ENCODE results near the gene MYH15. TPM values are rescaled to one million over a fixed set of nuclear protein-coding genes. Genes with fewer than 3 reads are reported as not detected.
A peak's percentile ranks its signal among the peaks of the same experiment; 100 is the strongest.

The MYH15 gene
- polyA plus RNA-seq, 3 donors: not detected

DNA sequence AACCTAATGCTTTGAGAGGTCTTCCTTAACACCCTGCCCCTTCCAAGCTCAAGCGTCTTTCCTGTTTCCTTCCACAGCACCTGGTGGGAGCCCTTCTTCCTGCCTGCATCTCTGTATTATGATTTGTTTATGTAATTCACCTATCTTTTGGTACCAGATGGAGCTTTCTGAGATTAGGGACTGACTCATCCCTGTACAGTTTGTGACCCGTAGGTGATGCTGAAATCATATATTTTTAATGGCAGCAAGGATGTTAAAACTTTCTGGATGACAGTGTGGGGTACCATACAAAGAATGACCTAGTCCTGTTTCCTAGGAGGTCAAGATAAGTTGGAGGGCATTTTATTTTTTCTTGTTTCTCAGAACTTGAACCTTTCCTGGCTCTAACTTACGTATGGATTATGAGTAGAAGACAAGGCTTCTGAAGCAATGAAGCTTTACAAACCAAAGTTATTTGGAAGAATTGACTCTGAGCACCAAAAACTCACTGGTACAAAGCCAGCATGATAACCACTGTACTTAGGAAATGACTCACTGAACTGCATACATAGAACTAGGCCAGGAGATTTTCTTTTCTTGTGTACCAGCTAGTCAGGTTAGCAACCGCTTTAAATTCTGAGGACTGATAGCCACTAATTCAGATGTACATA is 167.4 kb downstream of the MYH15 start:
- Histone ChIP-seq H3K79me2 (ENCODE audit: insufficient read depth, low read length) (no peaks in the 10 kb centered on the region), H3K9ac (ENCODE audit: insufficient read depth, low read length, poor library complexity, severe bottlenecking) (no peak overlapping the region), H4K20me1 (ENCODE audit: insufficient read depth, low read length) (no peaks in the 10 kb centered on the region), H3K36me3 (replicated peaks in 1 of 2; ENCODE audit: control insufficient read depth in 1 of 2, insufficient read depth in 2 of 2, low read length in 2 of 2) (no peaks in the 10 kb centered on the region), H3K27me3 (ENCODE audit: control insufficient read depth in 2 of 2, insufficient read depth in 2 of 2, low read length in 2 of 2) (no peaks in the 10 kb centered on the region), H3K9me3 (replicated peaks in 1 of 2; ENCODE audit: control insufficient read depth in 1 of 2, insufficient read depth in 1 of 2, low read length in 2 of 2) (no peaks in the 10 kb centered on the region), H3K4me1 (ENCODE audit: control insufficient read depth in 1 of 2, insufficient read depth in 2 of 2, low read length in 2 of 2) (peaks cover 19 to 20% of the 10 kb centered on the region in 2 donors), H3K4me2 (replicated peaks; ENCODE audit: extremely low read depth, low read length, poor library complexity, severe bottlenecking) (no peak overlapping the region), H3K27ac (ENCODE audit: low read depth in 1 of 2, low read length in 2 of 2) (no peak overlapping the region), H3K4me3 (replicated peaks in 1 of 3; ENCODE audit: low read depth in 2 of 3, low read length in 3 of 3) (no peak overlapping the region), H2AFZ (ENCODE audit: insufficient read depth, low read depth, low read length, poor library complexity, severe bottlenecking) (no peak overlapping the region)
- Mint-ChIP-seq H3K27ac (peak overlapping the region in 1 of 7 donors; percentile 0), H3K9me3 (no peaks in the 10 kb centered on the region), H3K27me3 (ENCODE audit: low read depth in 3 of 3) (peaks cover 0 to 2% (median 0%) of the 10 kb centered on the region in 3 donors), H3K36me3 (no peaks in the 10 kb centered on the region), H3K4me1 (peaks cover 24% of the 10 kb centered on the region), H3K4me3 (no peak overlapping the region)
- TF ChIP-seq, protein P1, sequence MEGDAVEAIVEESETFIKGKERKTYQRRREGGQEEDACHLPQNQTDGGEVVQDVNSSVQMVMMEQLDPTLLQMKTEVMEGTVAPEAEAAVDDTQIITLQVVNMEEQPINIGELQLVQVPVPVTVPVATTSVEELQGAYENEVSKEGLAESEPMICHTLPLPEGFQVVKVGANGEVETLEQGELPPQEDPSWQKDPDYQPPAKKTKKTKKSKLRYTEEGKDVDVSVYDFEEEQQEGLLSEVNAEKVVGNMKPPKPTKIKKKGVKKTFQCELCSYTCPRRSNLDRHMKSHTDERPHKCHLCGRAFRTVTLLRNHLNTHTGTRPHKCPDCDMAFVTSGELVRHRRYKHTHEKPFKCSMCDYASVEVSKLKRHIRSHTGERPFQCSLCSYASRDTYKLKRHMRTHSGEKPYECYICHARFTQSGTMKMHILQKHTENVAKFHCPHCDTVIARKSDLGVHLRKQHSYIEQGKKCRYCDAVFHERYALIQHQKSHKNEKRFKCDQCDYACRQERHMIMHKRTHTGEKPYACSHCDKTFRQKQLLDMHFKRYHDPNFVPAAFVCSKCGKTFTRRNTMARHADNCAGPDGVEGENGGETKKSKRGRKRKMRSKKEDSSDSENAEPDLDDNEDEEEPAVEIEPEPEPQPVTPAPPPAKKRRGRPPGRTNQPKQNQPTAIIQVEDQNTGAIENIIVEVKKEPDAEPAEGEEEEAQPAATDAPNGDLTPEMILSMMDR (IDR thresholded peaks at IDR 0.05): no peak
- no CpG with 5 or more reads among the region's 4 CpGs for WGBS (ENCODE audit: insufficient coverage)
- DNase-seq: no peak
- intact Hi-C loops (cut with micrococcal nuclease): no loop called here

DNA sequence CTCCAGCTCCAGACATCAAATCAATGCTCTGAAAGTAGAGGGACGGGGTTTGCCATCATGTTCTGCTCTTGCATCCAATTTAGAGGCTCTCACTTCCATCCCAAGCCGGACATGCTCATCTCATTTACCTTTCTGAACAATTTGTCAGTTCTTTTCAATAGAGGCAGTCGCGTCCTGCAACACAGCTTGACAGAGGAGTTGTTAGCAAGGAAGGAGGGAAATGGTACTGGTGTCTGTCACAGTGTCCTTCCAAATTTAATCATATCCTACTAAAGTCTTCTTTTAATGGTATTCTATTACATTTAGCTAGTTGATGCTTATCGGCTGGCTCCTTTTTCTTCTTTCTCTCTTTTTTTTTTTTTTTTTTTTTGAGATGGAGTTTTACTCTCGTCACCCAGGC is 168.5 kb downstream of the MYH15 start:
- no peaks in the 10 kb centered on the region for H3K36me3 Mint-ChIP-seq
- intact Hi-C loops (cut with micrococcal nuclease): no loop called here
- Histone ChIP-seq H3K36me3 (replicated peaks in 1 of 2; ENCODE audit: control insufficient read depth in 1 of 2, insufficient read depth in 2 of 2, low read length in 2 of 2) (no peaks in the 10 kb centered on the region), H3K27ac (ENCODE audit: low read depth in 1 of 2, low read length in 2 of 2) (no peak overlapping the region), H3K4me3 (replicated peaks in 1 of 3; ENCODE audit: low read depth in 2 of 3, low read length in 3 of 3) (no peak overlapping the region), H3K4me1 (ENCODE audit: control insufficient read depth in 1 of 2, insufficient read depth in 2 of 2, low read length in 2 of 2) (peaks cover 17% of the 10 kb centered on the region in 2 donors), H3K79me2 (ENCODE audit: insufficient read depth, low read length) (no peaks in the 10 kb centered on the region), H2AFZ (ENCODE audit: insufficient read depth, low read depth, low read length, poor library complexity, severe bottlenecking) (no peak overlapping the region), H3K4me2 (replicated peaks; ENCODE audit: extremely low read depth, low read length, poor library complexity, severe bottlenecking) (no peak overlapping the region), H3K9ac (ENCODE audit: insufficient read depth, low read length, poor library complexity, severe bottlenecking) (no peak overlapping the region), H4K20me1 (ENCODE audit: insufficient read depth, low read length) (no peaks in the 10 kb centered on the region), H3K9me3 (replicated peaks in 1 of 2; ENCODE audit: control insufficient read depth in 1 of 2, insufficient read depth in 1 of 2, low read length in 2 of 2) (no peaks in the 10 kb centered on the region), H3K27me3 (ENCODE audit: control insufficient read depth in 2 of 2, insufficient read depth in 2 of 2, low read length in 2 of 2) (no peaks in the 10 kb centered on the region)
- no peak for DNase-seq
- no peak overlapping the region for H3K27ac Mint-ChIP-seq
- no peaks in the 10 kb centered on the region for H3K9me3 Mint-ChIP-seq
- H3K27me3 Mint-ChIP-seq (ENCODE audit: low read depth in 3 of 3): peaks cover 0 to 2% (median 0%) of the 10 kb centered on the region in 3 donors
- TF ChIP-seq, protein P1 (IDR thresholded peaks at IDR 0.05): no peak
- WGBS (ENCODE audit: insufficient coverage): 100% methylated on average over 1 of the region's 6 CpGs
- H3K4me1 Mint-ChIP-seq: peaks cover 18% of the 10 kb centered on the region
- no peak overlapping the region for H3K4me3 Mint-ChIP-seq

Measured in CD14-positive monocyte (primary cell).